Aorta (tissue), 5 donors: Measurements from ENCODE around the gene ORC5. TPM values are rescaled to one million over a fixed set of nuclear protein-coding genes. Genes with fewer than 3 reads are reported as not detected.

Experiments
- ATAC-seq: fragments of 200-7000 bp; cut with Tn5 transposase; one replicate; pipeline ENCODE4 v1.9.1; 2022; ENCODE audit warnings: moderate library complexity; ENCODE audit not compliant: low FRiP score
- DNase-seq, 2 donors: peaks; one replicate each; pipeline ENCODE4 v3.0.0-alpha.2; 2020
- H3K27ac ChIP-seq, 2 donors: one replicate each; pipeline ENCODE4 v1.5.1; 2013; ENCODE audit warnings: low read length in 2 of 2, mild to moderate bottlenecking in 2 of 2, moderate library complexity in 2 of 2, control low read depth in 1 of 2, inconsistent platforms in 1 of 2, low read depth in 1 of 2
- H3K27me3 ChIP-seq, 2 donors: one replicate each; pipeline ENCODE4 v1.6.1; 2013; ENCODE audit warnings: control low read depth in 1 of 2, low read length in 1 of 2, mild to moderate bottlenecking in 1 of 2, moderate library complexity in 1 of 2; ENCODE audit not compliant: insufficient read depth in 2 of 2, control insufficient read depth in 1 of 2
- H3K36me3 ChIP-seq, 2 donors: one replicate each; pipeline ENCODE4 v1.6.1; 2013; ENCODE audit warnings: control low read depth in 1 of 2, low read length in 1 of 2, mild to moderate bottlenecking in 1 of 2; ENCODE audit not compliant: insufficient read depth in 2 of 2, control insufficient read depth in 1 of 2
- H3K4me1 ChIP-seq, 2 donors: one replicate each; pipeline ENCODE4 v1.6.1; 2013; ENCODE audit warnings: low read length in 2 of 2, control low read depth in 1 of 2, mild to moderate bottlenecking in 1 of 2, moderate library complexity in 1 of 2; ENCODE audit not compliant: insufficient read depth in 2 of 2, control insufficient read depth in 1 of 2
- H3K4me3 ChIP-seq, 2 donors: one replicate each; pipeline ENCODE4 v1.5.1; 2013; ENCODE audit warnings: low read length in 2 of 2, control low read depth in 1 of 2, mild to moderate bottlenecking in 1 of 2
- H3K9me3 ChIP-seq: one replicate; pipeline ENCODE4 v1.6.1; 2013; ENCODE audit warnings: mild to moderate bottlenecking, low read length; ENCODE audit not compliant: control insufficient read depth
- WGBS, 2 donors: extraction: QIAGEN DNeasy Blood & Tissue Kit; methylation state at CpG; one replicate each; pipeline ENCODE4 v1.1.7; 2013; 5-methylcytosine and 5-hydroxymethylcytosine counted together
- intact Hi-C, 2 donors: fragments of 100-400 bp; cut with DNase I; formaldehyde crosslinking; loops; one replicate each; pipeline versions ENCODE4 v1.14.2 to v1.15.0; 2022
- polyA plus RNA-seq, 2 donors: library from polyadenylated mRNA; stranded (reverse); fragments of 200-250 nt; gene quantifications; one replicate each; pipeline ENCODE4 v1.2.3, GENCODE V29; 2013
- total RNA-seq, 2 donors: library from RNA; stranded (reverse); fragmentation: NEBNext Ultra II Directional; extraction: Animal tissue kit (Norgen Biotek cat#: 25700); gene quantifications; one replicate each; pipeline ENCODE4 v1.2.1, GENCODE V29; 2021
- donor health status: healthy with polysubstance abuse.
- donor health status: Bipolar disorder and iron deficiency.
- donor health status: DM: no; HTN: no; CAD: no.
- donor health status: DM: no; HTN: no; CAD: no.
- donor health status: DM: yes; HTN: yes; CAD: no.

ORC5 gene
- total and polyA plus RNA-seq, 4 donors = 7.9 to 21.8 (median 10.7) TPM

DNA sequence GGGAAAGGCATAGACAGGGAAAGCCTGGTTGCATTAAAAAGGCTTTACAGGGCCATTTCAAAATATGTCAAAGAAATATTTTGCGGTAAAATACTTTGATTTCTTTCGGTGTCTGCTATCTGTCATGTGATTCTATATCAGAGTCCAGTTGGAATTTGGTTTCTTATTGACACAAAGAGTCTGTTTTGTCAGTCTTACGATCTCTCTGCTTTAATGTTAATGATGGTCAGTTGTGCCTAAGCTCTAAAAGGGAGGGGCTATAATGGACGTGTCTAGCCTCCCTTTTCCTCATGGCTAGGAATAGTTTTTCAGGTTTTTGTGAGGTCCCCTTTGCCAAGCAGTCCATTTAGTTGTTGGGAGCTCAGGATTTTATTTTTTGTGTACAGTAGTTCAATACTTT, 31.5 kb downstream of the ORC5 start:
- intact Hi-C loops = no loop called here
- no peak overlapping the region for H3K4me3 ChIP-seq
- H3K36me3 ChIP-seq = no peaks in the 10 kb centered on the region
- H3K27ac ChIP-seq = no peak overlapping the region
- no peaks in the 10 kb centered on the region for H3K27me3 ChIP-seq
- H3K4me1 ChIP-seq = no peaks in the 10 kb centered on the region
- WGBS, 2 donors = 62 to 65% methylated on average over 4 of the region's 4 CpGs
- DNase-seq (no peak), ATAC-seq (no peak)
- no peaks in the 10 kb centered on the region for H3K9me3 ChIP-seq

DNA sequence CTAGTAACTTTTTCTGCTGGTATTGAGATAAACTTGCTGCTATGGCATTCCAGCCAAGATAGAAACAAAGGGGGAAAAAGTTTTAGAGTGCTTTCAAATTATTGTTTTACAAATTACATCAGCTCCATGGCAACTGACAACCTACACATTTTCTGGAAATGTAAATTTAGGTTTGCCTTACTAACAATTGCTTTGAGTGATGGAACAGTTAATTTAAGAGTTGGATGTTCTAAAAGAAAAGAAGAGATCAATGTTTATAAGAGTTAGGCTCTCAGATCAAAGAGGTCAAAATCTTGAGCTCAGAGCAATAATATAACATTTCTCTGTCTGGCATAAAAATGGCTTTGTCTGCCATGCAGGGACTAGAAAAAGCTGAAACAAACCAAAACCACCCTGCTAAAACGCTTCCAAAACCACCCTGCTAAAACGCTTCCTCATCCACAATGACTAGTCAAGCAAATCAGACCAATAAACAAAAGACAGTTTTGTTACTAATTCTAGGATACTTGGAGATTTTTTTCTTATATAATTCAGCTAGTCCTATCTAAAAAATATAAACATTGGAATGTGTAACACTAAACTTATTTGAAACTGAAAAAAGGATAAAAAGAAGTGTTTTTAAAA, 32.3 kb downstream of the ORC5 start:
- H3K36me3 ChIP-seq = no peaks in the 10 kb centered on the region
- WGBS, 2 donors = 58 to 59% methylated on average over 2 of the region's 2 CpGs
- H3K4me1 ChIP-seq = no peaks in the 10 kb centered on the region
- H3K27me3 ChIP-seq = no peaks in the 10 kb centered on the region
- H3K27ac ChIP-seq = no peak overlapping the region
- ATAC-seq (no peak), DNase-seq (no peak)
- intact Hi-C loops = no loop called here
- no peaks in the 10 kb centered on the region for H3K9me3 ChIP-seq
- no peak overlapping the region for H3K4me3 ChIP-seq

DNA sequence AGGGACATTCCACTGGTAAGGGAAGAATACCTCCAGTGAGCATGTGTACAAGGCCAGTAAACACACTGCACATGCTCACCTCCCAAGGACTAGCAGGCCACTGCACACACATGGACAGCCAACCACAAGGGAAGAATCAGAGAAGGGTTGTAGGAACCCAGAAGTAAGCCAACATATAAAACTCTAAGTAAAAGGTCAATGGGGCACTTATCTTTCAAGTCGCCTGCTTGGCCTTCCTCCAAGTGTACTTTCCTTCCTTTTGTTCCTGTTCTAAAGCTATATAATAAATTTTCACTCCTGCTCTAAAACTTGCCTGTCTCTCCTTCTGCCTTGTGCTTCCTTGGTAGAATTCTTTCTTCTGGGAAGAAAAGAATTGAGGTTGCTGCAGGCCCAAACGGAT, 33.0 kb downstream of the ORC5 start:
- H3K27ac ChIP-seq = no peak overlapping the region
- no peak overlapping the region for H3K4me3 ChIP-seq
- H3K27me3 ChIP-seq = no peaks in the 10 kb centered on the region
- H3K4me1 ChIP-seq = no peaks in the 10 kb centered on the region
- intact Hi-C loops = no loop called here
- ATAC-seq (no peak), DNase-seq (no peak)
- WGBS, 2 donors = 65 to 75% methylated on average over 2 of the region's 2 CpGs
- no peaks in the 10 kb centered on the region for H3K9me3 ChIP-seq
- H3K36me3 ChIP-seq = no peaks in the 10 kb centered on the region

- H3K4me1 ChIP-seq = no peaks in the 10 kb centered on the region
- no peak overlapping the region for H3K4me3 ChIP-seq
- no peak overlapping the region for H3K27ac ChIP-seq
- peaks cover 0 to 4% of the 10 kb centered on the region in 2 donors for H3K36me3 ChIP-seq
- intact Hi-C loops = no loop called here
- DNase-seq (no peak), ATAC-seq (no peak)
- H3K27me3 ChIP-seq = no peaks in the 10 kb centered on the region
- WGBS, 2 donors = 66 to 75% methylated on average over 6 of the region's 6 CpGs
- no peaks in the 10 kb centered on the region for H3K9me3 ChIP-seq
Measured at GRCh38 chr7:104162081-104162480, 45.7 kb downstream of the ORC5 start.

DNA sequence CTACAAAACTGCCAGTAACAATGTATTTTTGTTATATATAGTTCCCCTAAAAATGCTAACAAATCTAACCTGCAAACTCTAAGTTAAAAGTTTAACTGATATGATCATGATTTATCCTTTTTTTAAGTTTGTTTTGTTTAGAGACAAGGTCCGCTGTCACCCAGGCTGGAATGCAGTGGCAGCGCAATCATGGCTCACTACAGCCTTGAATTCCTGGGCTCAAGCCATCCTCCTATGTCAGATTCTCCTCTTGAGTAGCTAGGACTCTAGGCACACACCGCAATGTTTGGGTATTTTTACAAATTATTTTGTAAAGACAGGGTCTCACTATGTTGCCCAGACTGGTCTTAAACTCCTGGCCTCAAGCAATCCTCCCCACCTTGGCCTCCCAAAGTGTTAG, 46.6 kb downstream of the ORC5 start:
- no peaks in the 10 kb centered on the region for H3K9me3 ChIP-seq
- H3K4me1 ChIP-seq = no peaks in the 10 kb centered on the region
- no peak for ATAC-seq
- no peak overlapping the region for H3K27ac ChIP-seq
- no peaks in the 10 kb centered on the region for H3K27me3 ChIP-seq
- peaks cover 0 to 4% of the 10 kb centered on the region in 2 donors for H3K36me3 ChIP-seq
- no peak overlapping the region for H3K4me3 ChIP-seq
- intact Hi-C loops = no loop called here
- 77 to 78% methylated on average over 3 of the region's 3 CpGs for WGBS, 2 donors
- DNase-seq = no peak

GRCh38 chr7:104160375-104160774, 47.4 kb downstream of the ORC5 start:
- Histone ChIP-seq H3K4me3 (no peak overlapping the region), H3K9me3 (no peaks in the 10 kb centered on the region), H3K4me1 (no peaks in the 10 kb centered on the region), H3K27ac (no peak overlapping the region), H3K27me3 (no peaks in the 10 kb centered on the region), H3K36me3 (peaks cover 0 to 2% of the 10 kb centered on the region in 2 donors)
- DNase-seq (no peak), ATAC-seq (no peak)
- intact Hi-C loops = no loop called here

- Histone ChIP-seq H3K4me1 (no peaks in the 10 kb centered on the region), H3K27ac (no peak overlapping the region), H3K36me3 (peaks cover 0 to 2% of the 10 kb centered on the region in 2 donors), H3K9me3 (no peaks in the 10 kb centered on the region), H3K27me3 (no peaks in the 10 kb centered on the region), H3K4me3 (no peak overlapping the region)
- 23 to 30% methylated on average over 2 of the region's 2 CpGs for WGBS, 2 donors
- intact Hi-C loops = loop anchor here (5.0 to 10.0 kb wide), 2 partner anchors 632 to 635 kb away; no protein-coding TSS in a partner anchor
- ATAC-seq (no peak), DNase-seq (no peak)
Measured at GRCh38 chr7:104156842-104157277, 51.0 kb downstream of the ORC5 start.

DNA sequence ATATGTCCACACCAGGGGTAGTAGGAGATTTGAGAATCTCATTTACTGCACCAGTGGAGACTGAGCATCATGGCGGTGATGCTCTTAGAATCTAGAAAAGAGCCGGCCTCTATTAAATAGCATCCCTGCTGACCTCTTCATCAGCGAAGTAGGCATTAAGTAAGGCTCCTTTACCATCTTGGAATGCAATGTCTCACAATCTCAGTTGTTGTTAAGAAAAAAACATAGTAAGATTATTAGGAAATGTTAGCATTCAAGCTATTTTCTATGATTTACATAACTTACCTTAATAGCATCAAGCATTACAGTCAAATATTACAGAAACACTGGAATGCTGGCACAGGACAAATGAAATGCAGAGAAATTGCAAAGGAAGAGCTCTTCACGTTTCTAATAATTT, 54.5 kb downstream of the ORC5 start:
- intact Hi-C loops = loop anchor here in 1 of 2 donors (10.0 kb wide), 1 partner anchor 628 kb away; no protein-coding TSS in a partner anchor
- WGBS, 2 donors = 66 to 77% methylated on average over 4 of the region's 4 CpGs
- Histone ChIP-seq H3K36me3 (peaks cover 0 to 2% of the 10 kb centered on the region in 2 donors), H3K27ac (no peak overlapping the region), H3K9me3 (no peaks in the 10 kb centered on the region), H3K4me3 (no peak overlapping the region), H3K4me1 (no peaks in the 10 kb centered on the region), H3K27me3 (no peaks in the 10 kb centered on the region)
- DNase-seq (no peak), ATAC-seq (no peak)

DNA sequence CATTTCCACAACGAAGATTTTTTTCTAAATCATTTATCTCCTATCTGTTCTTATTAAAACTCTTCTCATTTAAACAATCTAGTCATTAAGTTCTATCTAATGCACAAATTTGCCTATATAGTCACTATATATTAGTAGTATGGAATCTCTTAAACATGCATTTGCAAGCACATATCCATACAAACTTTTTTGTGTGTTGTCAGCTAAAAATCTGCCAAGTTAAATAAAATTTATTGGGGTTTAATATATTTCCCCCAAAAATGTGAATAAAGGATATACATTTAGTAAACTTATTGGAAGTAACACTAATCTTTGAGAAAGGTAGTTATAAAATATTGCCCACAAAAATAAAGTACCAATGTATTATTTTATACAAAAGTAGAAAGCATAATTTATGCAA, 55.3 kb downstream of the ORC5 start:
- intact Hi-C loops = loop anchor here in 1 of 2 donors (10.0 kb wide), 1 partner anchor 628 kb away; no protein-coding TSS in a partner anchor
- H3K27ac ChIP-seq = no peak overlapping the region
- DNase-seq (no peak), ATAC-seq (no peak)
- H3K4me1 ChIP-seq = no peaks in the 10 kb centered on the region
- peaks cover 0 to 2% of the 10 kb centered on the region in 2 donors for H3K36me3 ChIP-seq
- no peaks in the 10 kb centered on the region for H3K9me3 ChIP-seq
- no peaks in the 10 kb centered on the region for H3K27me3 ChIP-seq
- WGBS, 2 donors = 78 to 81% methylated on average over 1 of the region's 1 CpG
- no peak overlapping the region for H3K4me3 ChIP-seq
